ENCODE results near the gene FER.

DNA sequence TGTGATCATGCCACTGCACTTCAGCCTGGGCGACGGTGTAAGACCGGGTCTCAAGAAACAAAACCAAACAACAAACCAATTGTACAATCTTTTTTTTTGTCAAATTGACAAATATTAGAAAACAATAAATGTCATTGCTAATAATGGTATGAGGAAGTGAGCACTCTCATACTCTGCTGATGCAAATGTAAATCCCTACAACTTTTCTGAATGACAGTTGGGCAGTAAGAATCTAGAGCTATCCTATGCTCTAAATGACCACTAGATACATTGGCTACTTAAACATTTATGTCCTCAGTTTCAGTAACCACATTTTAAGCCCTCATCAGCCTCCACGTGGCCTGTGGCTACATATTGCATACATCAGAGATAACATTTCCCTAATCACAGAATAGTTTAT lies 256.2 kb downstream of the FER start:
- TF ChIP-seq, protein P1, sequence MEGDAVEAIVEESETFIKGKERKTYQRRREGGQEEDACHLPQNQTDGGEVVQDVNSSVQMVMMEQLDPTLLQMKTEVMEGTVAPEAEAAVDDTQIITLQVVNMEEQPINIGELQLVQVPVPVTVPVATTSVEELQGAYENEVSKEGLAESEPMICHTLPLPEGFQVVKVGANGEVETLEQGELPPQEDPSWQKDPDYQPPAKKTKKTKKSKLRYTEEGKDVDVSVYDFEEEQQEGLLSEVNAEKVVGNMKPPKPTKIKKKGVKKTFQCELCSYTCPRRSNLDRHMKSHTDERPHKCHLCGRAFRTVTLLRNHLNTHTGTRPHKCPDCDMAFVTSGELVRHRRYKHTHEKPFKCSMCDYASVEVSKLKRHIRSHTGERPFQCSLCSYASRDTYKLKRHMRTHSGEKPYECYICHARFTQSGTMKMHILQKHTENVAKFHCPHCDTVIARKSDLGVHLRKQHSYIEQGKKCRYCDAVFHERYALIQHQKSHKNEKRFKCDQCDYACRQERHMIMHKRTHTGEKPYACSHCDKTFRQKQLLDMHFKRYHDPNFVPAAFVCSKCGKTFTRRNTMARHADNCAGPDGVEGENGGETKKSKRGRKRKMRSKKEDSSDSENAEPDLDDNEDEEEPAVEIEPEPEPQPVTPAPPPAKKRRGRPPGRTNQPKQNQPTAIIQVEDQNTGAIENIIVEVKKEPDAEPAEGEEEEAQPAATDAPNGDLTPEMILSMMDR (IDR thresholded peaks at IDR 0.05) = no peak
- TF ChIP-seq EP300 (IDR thresholded peaks at IDR 0.05) (no peak), POLR2AphosphoS5 (IDR thresholded peaks at IDR 0.05) (no peak)
